Measurements from ENCODE around the gene PHKG1. TPM values are rescaled to one million over a fixed set of nuclear protein-coding genes. Genes with fewer than 3 reads are reported as not detected.
"Not testable (repeated sequence)": the region's sequence is repeated elsewhere in the genome, so short reads cannot be mapped to it uniquely, and the experiment has no call there.

Gene PHKG1
- polyA plus RNA-seq, 12 donors, result 14.4 to 60.0 (median 30.4) TPM; not detected in 1

GRCh38 chr7:56087445-56087844 is 5.3 kb downstream of the PHKG1 start:
- DNase-seq, result no peak

GRCh38 chr7:56086761-56087160 is 6.0 kb downstream of the PHKG1 start:
- DNase-seq, result no peak

DNA sequence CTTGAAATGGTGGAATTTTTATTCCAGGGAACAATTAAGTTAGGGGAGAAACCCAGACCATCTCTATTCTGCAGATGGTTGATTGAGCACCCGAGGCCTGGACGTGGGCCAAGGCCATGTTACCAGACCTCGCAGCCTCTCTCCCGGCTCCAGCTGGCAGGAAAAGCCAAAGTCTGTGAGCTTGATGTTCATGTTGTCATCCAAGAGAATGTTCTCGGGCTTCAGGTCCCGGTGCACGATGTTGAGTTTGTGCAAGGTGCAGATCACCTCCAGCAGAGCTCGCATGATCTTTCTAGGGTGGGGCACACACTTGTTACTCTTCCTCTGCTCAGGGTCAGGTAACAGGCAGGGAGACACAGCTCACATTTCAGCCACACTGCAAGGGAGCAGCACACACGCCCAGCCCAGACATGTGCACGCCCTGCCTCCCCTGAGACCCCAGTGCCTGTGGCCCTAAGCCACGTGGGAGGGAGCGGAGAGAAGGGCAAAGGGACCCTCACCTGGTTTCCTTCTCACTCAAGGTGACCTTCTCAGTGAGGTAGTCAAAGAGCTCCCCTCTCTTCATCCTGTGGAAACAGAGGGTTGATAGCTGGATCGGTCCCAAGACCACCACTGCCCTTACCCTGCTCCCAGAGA is 9.5 kb downstream of the PHKG1 start:
- DNase-seq, result no peak

GRCh38 chr7:56081626-56082340 is 11.0 kb downstream of the PHKG1 start:
- DNase-seq, result no peak

- not testable (repeated sequence) for DNase-seq
Observed at GRCh38 chr7:56080726-56081435, 11.9 kb downstream of the PHKG1 start.

GRCh38 chr7:56079450-56080185 is 13.1 kb downstream of the PHKG1 start:
- peak; percentile 57 for DNase-seq

DNA sequence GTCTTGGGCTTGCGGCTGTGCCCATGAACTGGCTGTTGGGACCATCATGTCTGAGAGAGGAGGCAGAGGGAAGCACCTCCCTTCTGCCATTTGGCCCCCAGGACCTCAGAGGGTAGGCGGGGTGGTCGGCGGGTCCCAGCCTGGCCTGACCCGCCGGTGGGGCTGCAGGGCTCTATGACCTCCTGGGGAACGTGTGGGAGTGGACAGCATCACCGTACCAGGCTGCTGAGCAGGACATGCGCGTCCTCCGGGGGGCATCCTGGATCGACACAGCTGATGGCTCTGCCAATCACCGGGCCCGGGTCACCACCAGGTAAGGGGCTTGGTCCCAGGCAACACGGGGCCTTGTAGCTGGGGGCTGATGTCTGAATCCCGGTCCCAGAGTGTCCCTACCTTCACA is 14.6 kb downstream of the PHKG1 start:
- no peak for DNase-seq

- DNase-seq, result no peak
Observed at GRCh38 chr7:56077681-56078080, 15.1 kb downstream of the PHKG1 start.

DNA sequence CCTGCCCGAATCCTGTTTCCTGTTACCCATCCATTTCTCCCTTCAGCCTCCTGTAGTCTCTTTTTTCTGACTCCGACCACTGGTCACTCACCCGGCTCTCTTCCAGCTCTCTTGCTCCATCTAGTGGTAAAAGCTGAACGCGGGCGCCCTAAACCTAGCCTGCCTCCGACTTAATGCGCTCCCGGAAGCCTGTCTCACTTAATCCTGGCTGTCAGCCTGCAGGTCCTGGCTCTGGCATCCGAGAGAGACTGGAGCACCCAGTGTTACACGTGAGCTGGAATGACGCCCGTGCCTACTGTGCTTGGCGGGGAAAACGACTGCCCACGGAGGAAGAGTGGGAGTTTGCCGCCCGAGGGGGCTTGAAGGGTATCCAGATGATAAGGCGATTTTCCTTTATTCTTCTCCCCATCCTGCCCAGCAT is 18.4 kb downstream of the PHKG1 start:
- peak; percentile 85 for DNase-seq

GRCh38 chr7:56066376-56066775 is 26.4 kb downstream of the PHKG1 start:
- not testable (repeated sequence) for DNase-seq

DNA sequence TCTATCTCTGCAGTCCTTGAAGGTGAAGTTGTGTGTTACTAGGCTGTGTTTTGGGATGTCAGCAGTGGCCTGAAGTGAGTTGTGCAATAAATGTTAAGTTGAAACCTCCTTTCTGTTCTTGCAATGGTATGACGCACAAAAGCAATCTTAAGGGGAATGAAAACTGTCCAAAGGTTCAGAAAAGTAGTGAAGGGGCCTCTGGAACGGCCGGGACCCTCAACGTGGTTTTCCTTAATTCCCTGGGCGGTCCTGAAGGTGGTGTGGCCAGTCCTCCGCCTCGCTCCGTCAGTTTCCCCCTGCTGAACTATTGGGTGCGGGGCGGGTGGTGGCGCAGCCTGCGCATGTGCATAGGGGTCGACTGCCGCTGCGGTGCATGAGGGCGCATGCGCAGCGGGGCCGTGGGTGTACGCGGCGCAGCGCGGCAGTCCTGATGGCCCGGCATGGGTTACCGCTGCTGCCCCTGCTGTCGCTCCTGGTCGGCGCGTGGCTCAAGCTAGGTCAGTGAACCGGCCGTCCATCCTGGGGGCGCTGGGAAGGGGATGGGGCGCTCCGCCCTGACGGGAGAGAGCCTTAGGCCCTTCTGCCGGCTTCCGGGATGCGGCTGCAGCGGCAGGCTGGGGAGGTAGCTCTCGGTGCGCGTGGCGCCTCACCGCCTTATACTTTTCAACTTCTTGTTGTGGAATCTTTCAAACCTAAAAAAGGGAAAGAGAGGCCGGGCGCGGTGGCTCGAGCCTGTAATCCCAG is 28.7 kb downstream of the PHKG1 start, which contains the start of gene SUMF2:
Gene SUMF2, plus strand, starts transcription at position 405 of the 744 bp plus-strand sequence. Its CDS starts 26 bp downstream, at position 431.
- DNase-seq, result peak; percentile 94

GRCh38 chr7:56063500-56063881 is 29.3 kb downstream of the PHKG1 start:
- DNase-seq, result no peak

DNA sequence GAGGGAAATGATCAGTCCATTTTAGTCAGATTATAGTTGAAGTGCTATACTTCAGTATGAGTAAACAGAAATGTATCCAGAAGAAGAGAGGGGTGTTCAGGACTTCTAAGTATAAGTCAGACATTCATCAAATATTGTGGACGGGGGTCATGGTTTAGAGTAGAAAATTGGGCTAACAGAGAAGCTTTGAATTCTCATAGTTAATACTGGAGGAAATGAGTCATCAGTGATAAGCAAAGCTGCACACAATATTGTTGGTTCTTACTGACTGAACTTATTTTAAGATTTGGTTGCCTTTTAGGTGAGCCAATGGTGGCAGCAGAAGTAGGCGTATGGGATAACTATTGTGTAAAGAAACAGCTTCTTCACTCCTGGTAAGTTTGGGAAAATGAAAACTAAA is 30.4 kb downstream of the PHKG1 start:
- DNase-seq, result no peak

- no peak for DNase-seq
Observed at GRCh38 chr7:56053993-56054392, 38.8 kb downstream of the PHKG1 start.

DNA sequence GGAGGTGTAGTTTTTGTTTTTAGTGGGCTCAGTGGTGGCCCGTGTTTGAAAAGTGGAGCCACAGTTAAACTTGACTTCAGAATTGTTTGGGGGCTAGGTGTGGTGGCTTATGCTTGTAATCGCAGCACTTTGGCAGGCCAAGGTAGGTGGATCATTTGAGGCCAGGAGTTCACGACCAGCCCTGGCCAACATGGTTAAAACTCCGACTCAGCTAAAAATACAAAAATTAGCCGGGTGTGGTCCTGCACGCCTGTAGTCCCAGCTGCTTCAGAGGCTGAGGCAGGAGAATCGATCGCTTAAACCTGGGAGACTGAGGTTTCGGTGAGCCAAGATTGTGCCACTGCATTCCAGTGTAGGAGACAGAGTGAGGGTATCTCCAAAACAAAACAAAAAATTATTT is 39.4 kb downstream of the PHKG1 start:
- no peak for DNase-seq

- DNase-seq, result peak; percentile 98
Observed at GRCh38 chr7:56051339-56052191, 41.2 kb downstream of the PHKG1 start, which contains the start of the genes CCT6A and PSPH. CCT6A (plus strand) TSS chr7:56051765; CDS start chr7:56051849, 84 bp downstream. PSPH (minus strand) TSS chr7:56051444; CDS start chr7:56021212, 30,232 bp downstream.

DNA sequence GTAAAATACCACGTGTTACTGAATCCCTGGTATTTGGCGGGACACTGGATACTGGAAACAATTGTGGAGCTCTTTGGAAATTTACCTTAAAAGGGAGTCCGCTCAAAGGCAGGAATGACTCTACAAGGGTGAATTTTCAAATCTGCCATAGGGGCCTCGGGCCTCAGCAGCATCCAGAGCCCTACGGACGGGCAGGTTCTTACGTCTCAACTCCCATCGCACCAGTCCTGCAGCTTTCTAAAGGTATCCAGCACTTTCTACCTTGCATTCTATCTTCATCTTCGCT is 41.8 kb downstream of the PHKG1 start:
- DNase-seq, result no peak

DNA sequence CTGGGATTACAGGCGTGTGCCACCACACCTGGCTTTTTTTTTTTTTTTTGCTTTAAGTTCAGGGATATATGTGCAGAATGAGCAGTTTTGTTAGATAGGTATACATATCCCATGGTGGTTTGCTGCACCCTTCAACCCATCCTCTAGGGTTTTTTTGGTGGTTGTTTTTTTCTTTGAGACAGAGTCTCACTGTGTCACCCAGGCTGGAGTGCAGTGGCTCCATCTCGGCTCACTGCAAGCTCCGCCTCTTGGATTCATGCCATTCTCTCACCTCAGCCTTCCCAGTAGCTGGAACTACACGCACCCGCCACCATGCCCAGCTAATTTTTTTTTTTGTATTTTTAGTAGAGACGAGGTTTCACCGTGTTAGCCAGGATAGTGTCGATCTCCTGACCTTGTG is 44.0 kb downstream of the PHKG1 start:
- not testable (repeated sequence) for DNase-seq

DNA sequence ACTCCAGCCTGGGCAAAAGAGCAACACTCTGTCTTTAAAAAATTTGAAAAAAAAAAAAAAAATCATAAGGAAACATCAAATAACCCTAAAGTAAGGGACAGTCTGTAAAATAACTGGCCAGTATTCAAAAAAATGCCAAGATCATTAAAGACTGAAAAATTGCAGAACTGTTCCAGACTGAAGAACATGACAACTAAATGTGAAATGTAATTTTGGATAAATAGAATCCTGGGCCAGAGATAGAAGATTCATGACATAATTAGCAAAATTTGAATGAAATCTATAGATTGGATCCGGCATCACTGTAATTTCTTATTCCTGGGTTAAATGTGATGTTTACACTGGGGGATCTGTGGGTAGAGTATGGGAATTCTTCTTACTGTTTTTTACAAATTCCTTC is 44.5 kb downstream of the PHKG1 start:
- no peak for DNase-seq

DNA sequence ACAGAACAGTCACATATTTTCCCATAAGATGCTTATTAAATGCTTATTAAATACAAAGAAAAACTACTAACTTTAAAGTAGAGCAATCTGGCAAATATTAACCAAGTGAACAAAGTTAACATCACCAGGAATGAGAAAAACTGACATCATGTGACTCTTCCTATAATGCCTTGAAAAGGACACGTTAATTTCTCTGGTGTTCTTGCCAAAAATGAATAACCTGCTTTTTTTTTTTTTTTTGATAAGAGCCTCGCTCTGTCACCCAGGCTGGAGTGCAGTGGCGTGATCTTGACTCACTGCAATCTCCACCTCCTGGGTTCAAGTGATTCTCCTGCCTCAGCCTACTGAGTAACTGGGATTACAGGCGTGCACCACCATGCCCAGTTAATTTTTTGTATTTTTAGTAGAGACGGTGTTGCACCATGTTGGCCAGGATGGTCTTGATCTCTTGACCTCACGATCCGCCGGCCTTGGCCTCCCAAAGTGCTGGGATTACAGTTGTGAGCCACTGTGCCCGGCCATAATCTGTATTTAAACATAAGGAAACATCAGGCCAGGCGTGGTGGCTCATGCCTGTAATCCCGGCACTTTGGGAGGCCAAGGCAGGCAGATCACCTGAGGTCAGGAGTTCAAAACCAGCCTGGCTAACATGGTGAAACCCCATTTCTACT is 45.2 kb downstream of the PHKG1 start:
- not testable (repeated sequence) for DNase-seq

Data from muscle of arm (tissue), 12 donors.